Ascending aorta (tissue), 2 donors: ENCODE measurements around the gene ARL15. TPM values are rescaled to one million over a fixed set of nuclear protein-coding genes. Genes with fewer than 3 reads are reported as not detected.

Experiments used
- DNase-seq, 2 donors: peaks; one replicate each; pipeline ENCODE4 v3.0.0-alpha.2; 2019; ENCODE audit warnings: low spot score in 2 of 2
- H3K27ac ChIP-seq, 2 donors: fragments of 200-600 bp; sonication (generic); one replicate each; pipeline ENCODE4 v1.5.1; 2016 to 2017; ENCODE audit warnings: mild to moderate bottlenecking in 1 of 2
- H3K27me3 ChIP-seq: fragments of 200-600 bp; sonication (generic); one replicate; pipeline ENCODE4 v1.5.1; 2017
- H3K36me3 ChIP-seq, 2 donors: fragments of 200-600 bp; sonication (generic); one replicate each; pipeline ENCODE4 v1.5.1; 2016
- H3K4me1 ChIP-seq, 2 donors: fragments of 200-600 bp; sonication (generic); one replicate each; pipeline ENCODE4 v1.5.1; 2016 to 2017; ENCODE audit warnings: mild to moderate bottlenecking in 1 of 2
- H3K4me3 ChIP-seq, 2 donors: fragments of 200-600 bp; sonication (generic); one replicate each; pipeline ENCODE4 v1.5.1; 2016 to 2017; ENCODE audit warnings: mild to moderate bottlenecking in 1 of 2
- H3K9me3 ChIP-seq, 2 donors: fragments of 200-600 bp; sonication (generic); one replicate each; pipeline ENCODE4 v1.5.1; 2016
- intact Hi-C: fragments of 100-400 bp; cut with DNase I; formaldehyde crosslinking; loops from one replicate; pipeline ENCODE4 v1.15.1; 2023
- total RNA-seq: library from RNA; depleted of rRNA; stranded (reverse); fragments of >200 nt; gene quantifications from one replicate; pipeline ENCODE4 v1.1.0, GENCODE V29; 2016
- TF ChIP-seq, protein P1 (sequence below), 3 experiments: fragments of 200-600 bp in 2 of 3; fragments of 450-650 bp in 1 of 3; sonication (generic) in 2 of 3; IDR thresholded peaks; one replicate each; pipeline ENCODE4 v1.5.1; 2016 to 2019; ENCODE audit warnings: antibody characterized with exemption in 3 of 3, mild to moderate bottlenecking in 1 of 3, moderate library complexity in 1 of 3

The ARL15 gene
- total RNA-seq, 1 donor from 2014 or later: 12.5 TPM

DNA sequence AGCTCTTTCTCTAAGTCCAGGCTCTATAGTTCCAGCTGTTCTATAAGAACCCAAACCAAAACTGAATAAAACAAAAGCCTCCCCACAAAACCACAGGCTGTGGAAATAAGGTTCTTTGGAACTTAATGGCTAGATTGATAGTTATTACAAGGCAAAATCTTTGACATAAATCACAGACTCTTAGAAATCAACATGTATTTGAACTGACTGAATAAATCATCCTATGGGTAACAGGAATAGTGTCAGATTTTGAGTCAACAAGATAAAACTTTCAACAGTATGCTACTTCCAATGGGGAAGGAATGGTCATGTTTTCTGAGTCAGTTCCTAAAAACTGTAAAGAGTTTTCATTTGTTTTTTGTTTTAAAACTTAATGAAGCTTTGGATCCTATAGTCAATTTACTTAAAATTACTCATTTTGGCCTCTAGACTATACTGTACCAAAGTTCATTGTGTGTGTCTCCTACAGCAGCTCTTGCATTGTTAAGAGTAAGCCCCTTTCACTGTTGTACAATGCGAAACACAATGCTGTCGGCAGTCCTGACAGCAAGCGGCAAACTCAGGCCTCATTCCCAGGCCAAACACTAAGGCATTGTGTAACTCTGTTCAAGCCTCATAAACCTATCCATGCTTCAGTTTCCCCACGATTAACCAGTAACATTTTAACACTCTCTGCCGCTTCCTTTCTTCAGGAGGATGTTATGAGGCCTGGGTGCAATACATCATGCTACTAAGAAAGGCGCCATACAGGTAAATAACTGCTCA lies 134.1 kb downstream of the ARL15 start:
- no peak for DNase-seq
- TF ChIP-seq, protein P1, sequence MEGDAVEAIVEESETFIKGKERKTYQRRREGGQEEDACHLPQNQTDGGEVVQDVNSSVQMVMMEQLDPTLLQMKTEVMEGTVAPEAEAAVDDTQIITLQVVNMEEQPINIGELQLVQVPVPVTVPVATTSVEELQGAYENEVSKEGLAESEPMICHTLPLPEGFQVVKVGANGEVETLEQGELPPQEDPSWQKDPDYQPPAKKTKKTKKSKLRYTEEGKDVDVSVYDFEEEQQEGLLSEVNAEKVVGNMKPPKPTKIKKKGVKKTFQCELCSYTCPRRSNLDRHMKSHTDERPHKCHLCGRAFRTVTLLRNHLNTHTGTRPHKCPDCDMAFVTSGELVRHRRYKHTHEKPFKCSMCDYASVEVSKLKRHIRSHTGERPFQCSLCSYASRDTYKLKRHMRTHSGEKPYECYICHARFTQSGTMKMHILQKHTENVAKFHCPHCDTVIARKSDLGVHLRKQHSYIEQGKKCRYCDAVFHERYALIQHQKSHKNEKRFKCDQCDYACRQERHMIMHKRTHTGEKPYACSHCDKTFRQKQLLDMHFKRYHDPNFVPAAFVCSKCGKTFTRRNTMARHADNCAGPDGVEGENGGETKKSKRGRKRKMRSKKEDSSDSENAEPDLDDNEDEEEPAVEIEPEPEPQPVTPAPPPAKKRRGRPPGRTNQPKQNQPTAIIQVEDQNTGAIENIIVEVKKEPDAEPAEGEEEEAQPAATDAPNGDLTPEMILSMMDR (IDR thresholded peaks at IDR 0.05): no peak
- H3K36me3 ChIP-seq: no peaks in the 10 kb centered on the region
- no peaks in the 10 kb centered on the region for H3K27me3 ChIP-seq
- no peak overlapping the region for H3K27ac ChIP-seq
- H3K9me3 ChIP-seq: no peaks in the 10 kb centered on the region
- H3K4me1 ChIP-seq: peaks cover 3% of the 10 kb centered on the region in 2 donors
- no peak overlapping the region for H3K4me3 ChIP-seq
- intact Hi-C loops: no loop called here

DNA sequence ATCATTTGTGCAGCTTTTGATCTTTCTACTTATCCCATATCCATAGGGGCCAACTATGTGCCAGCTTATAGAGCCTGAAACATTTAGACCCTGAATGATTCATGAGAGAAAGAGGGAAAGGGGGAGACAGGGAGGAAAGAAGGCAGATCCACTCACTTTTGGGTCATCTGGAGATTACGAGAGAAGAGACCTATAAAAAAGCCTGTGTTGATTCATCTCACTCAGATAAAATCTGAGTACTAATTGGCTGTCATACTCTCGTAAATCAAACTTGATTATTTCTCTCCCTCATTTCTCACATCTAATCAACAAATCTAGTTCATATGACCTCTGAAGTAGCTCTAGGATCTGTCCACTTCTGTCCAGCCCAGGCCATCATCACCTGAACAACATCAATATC lies 137.1 kb downstream of the ARL15 start:
- Histone ChIP-seq H3K27ac (no peak overlapping the region), H3K4me3 (no peak overlapping the region), H3K4me1 (peaks cover 0 to 3% of the 10 kb centered on the region in 2 donors), H3K27me3 (no peaks in the 10 kb centered on the region), H3K36me3 (no peaks in the 10 kb centered on the region), H3K9me3 (no peaks in the 10 kb centered on the region)
- intact Hi-C loops: no loop called here
- TF ChIP-seq, protein P1 (IDR thresholded peaks at IDR 0.05): no peak
- DNase-seq: no peak

DNA sequence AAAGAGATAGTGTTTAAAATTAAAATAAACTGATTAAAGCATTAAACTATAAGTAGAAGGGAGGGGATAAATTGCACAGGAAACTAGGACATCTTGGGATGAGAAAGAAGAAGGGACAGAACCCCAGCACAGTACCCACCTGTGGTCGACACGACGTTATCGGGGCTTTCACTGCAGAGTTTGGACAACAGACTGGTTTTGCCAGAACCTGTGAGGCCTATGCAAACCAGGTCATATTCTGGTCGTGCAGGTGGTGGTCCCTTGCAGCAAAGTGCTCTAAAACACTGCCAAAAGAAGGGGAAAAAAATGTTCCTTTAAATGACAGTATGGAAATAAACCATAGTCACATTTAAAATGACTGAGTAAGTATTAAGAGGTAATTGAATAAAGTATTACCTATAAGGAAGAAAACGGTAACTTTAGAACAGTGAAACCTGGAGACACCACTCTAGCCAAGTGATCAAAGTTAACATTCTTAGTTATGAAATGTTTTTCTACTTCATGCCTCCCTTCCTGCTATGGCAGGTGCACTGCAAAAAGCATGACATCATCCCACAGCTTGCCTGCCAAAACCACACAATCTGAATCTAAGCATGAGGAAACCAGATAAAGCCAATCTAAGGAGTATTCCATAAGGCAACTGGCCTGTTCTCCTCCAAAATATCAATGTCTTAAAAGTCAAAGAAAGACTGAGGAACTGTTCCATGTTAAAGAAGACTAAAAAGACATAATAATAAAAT lies 138.6 kb downstream of the ARL15 start:
- no peaks in the 10 kb centered on the region for H3K27me3 ChIP-seq
- no peaks in the 10 kb centered on the region for H3K9me3 ChIP-seq
- intact Hi-C loops: no loop called here

DNA sequence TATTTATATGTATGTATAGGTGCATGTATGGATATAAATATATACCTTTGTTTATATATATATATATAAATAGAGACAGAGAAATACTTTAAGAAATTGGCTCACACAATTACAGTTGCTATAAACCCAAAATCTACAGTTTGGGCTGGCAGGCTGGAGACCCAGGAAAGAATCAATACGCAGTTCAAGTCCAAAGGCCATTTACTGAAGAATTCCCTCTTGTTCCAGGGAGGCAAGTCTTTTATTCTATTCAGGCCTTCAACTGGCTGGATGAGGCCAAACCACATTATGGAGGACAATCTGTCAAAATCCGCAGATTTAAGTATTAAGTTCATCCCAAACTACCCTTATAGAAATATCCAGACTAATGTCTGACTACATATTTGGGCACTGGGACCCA lies 144.7 kb downstream of the ARL15 start:
- H3K27me3 ChIP-seq: no peaks in the 10 kb centered on the region
- TF ChIP-seq, protein P1 (IDR thresholded peaks at IDR 0.05): no peak
- no peak overlapping the region for H3K4me3 ChIP-seq
- H3K9me3 ChIP-seq: no peaks in the 10 kb centered on the region
- no peaks in the 10 kb centered on the region for H3K4me1 ChIP-seq
- H3K27ac ChIP-seq: no peak overlapping the region
- no peaks in the 10 kb centered on the region for H3K36me3 ChIP-seq
- intact Hi-C loops: loop anchor here (10.0 kb wide), 1 partner anchor 171 kb away; no protein-coding TSS in a partner anchor
- no peak for DNase-seq

More for the DNA sequence above, 138.6 kb downstream of the ARL15 start:
- no peaks in the 10 kb centered on the region for H3K36me3 ChIP-seq
- no peak overlapping the region for H3K4me3 ChIP-seq
- TF ChIP-seq, protein P1 (IDR thresholded peaks at IDR 0.05): no peak
- no peaks in the 10 kb centered on the region for H3K4me1 ChIP-seq
- no peak for DNase-seq
- H3K27ac ChIP-seq: no peak overlapping the region

DNA sequence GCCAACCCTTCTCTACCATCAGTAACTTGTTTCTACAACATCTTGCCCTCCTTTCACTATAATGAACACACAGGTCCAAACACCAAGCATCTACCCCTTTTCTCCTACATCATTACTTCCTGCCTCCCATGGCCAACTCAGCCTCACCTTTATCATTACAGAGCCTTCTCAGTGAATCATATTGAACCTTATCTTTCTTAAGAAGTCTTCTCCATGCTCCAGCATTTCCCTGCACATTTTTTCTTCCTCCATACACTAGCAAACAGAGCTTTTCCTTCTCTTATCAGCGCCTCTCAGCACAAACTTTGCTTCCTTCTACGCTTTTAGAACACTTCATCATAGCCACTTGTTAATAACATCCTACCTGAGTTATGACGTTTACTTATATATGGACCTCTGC lies 148.2 kb downstream of the ARL15 start:
- intact Hi-C loops: loop anchor here (10.0 kb wide), 1 partner anchor 167 kb away; no protein-coding TSS in a partner anchor
- no peaks in the 10 kb centered on the region for H3K9me3 ChIP-seq
- no peak for DNase-seq
- no peaks in the 10 kb centered on the region for H3K27me3 ChIP-seq
- no peaks in the 10 kb centered on the region for H3K36me3 ChIP-seq
- H3K4me1 ChIP-seq: peaks cover 0 to 12% of the 10 kb centered on the region in 2 donors
- TF ChIP-seq, protein P1 (IDR thresholded peaks at IDR 0.05): no peak
- no peak overlapping the region for H3K27ac ChIP-seq
- H3K4me3 ChIP-seq: no peak overlapping the region
